HL-60/S4 treated with phorbol 12-myristate 13-acetate at 8.2 ng/mL for 4 days and 3 days (cell line): ENCODE data around the gene ISY1.
"Not testable (repeated sequence)": the region's sequence is repeated elsewhere in the genome, so short reads cannot be mapped to it uniquely, and the experiment has no call there.

Experiments
- in situ Hi-C: fragments of 300-500 bp; cut with MboI; formaldehyde crosslinking; loops from 2 replicates; pipeline ENCODE4 v1.15.0; 2022; ENCODE audit warnings: low sequenced_read_pairs

The ISY1 gene

GRCh38 chr3:129160891-129161859 lies at the start of gene ISY1:
ISY1 (minus strand) TSS chr3:129161063; CDS start chr3:129160975, 88 bp downstream.
- in situ Hi-C loops, result no loop called here

GRCh38 chr3:129207479-129207878 lies 46.6 kb upstream of the ISY1 start:
- in situ Hi-C loops, result no loop called here

GRCh38 chr3:129205109-129205832 lies 44.4 kb upstream of the ISY1 start:
- in situ Hi-C loops, result no loop called here

GRCh38 chr3:129204473-129204872 lies 43.6 kb upstream of the ISY1 start:
- in situ Hi-C loops, result no loop called here

- in situ Hi-C loops, result no loop called here
Observed at GRCh38 chr3:129199366-129199765, 38.5 kb upstream of the ISY1 start.

GRCh38 chr3:129197321-129197720 lies 36.5 kb upstream of the ISY1 start:
- in situ Hi-C loops, result no loop called here

GRCh38 chr3:129196601-129197000 lies 35.7 kb upstream of the ISY1 start:
- in situ Hi-C loops, result no loop called here

GRCh38 chr3:129195731-129196256 lies 34.9 kb upstream of the ISY1 start:
- in situ Hi-C loops, result no loop called here

- in situ Hi-C loops, result not testable (repeated sequence)
Observed at GRCh38 chr3:129189793-129190192, 28.9 kb upstream of the ISY1 start.

- in situ Hi-C loops, result no loop called here
Observed at GRCh38 chr3:129187857-129188256, 27.0 kb upstream of the ISY1 start.

- in situ Hi-C loops, result no loop called here
Observed at GRCh38 chr3:129185783-129186182, 24.9 kb upstream of the ISY1 start.

- in situ Hi-C loops, result not testable (repeated sequence)
Observed at GRCh38 chr3:129184784-129185542, 24.1 kb upstream of the ISY1 start.

- in situ Hi-C loops, result no loop called here
Observed at GRCh38 chr3:129184396-129184657, 23.5 kb upstream of the ISY1 start.

GRCh38 chr3:129183569-129184395 lies 22.9 kb upstream of the ISY1 start, which contains the start of gene CNBP:
CNBP (minus strand) TSS chr3:129183896; CDS start chr3:129171757, 12,139 bp downstream.
- in situ Hi-C loops, result no loop called here

GRCh38 chr3:129182390-129183185 lies 21.7 kb upstream of the ISY1 start:
- in situ Hi-C loops, result no loop called here

- in situ Hi-C loops, result no loop called here
Observed at GRCh38 chr3:129181819-129182218, 21.0 kb upstream of the ISY1 start.

- in situ Hi-C loops, result no loop called here
Observed at GRCh38 chr3:129180461-129180860, 19.6 kb upstream of the ISY1 start.

- in situ Hi-C loops, result no loop called here
Observed at GRCh38 chr3:129176051-129176450, 15.2 kb upstream of the ISY1 start.

GRCh38 chr3:129173725-129174124 lies 12.9 kb upstream of the ISY1 start:
- in situ Hi-C loops, result no loop called here
